GM19452 (cell line): ENCODE measurements around the gene SNX8.

Source experiments
- ATAC-seq: cut with Tn5 transposase; IDR thresholded peaks from one replicate; pipeline ENCODE4 v1.9.1; 2021; ENCODE audit not compliant: unreplicated experiment

SNX8 gene

GRCh38 chr7:2266911-2267310 lies 47.3 kb downstream of the SNX8 start:
- no peak for ATAC-seq

GRCh38 chr7:2264158-2264557 lies 50.1 kb downstream of the SNX8 start:
- no peak for ATAC-seq

- ATAC-seq = no peak
Observed at GRCh38 chr7:2263176-2263575, 51.1 kb downstream of the SNX8 start.

DNA sequence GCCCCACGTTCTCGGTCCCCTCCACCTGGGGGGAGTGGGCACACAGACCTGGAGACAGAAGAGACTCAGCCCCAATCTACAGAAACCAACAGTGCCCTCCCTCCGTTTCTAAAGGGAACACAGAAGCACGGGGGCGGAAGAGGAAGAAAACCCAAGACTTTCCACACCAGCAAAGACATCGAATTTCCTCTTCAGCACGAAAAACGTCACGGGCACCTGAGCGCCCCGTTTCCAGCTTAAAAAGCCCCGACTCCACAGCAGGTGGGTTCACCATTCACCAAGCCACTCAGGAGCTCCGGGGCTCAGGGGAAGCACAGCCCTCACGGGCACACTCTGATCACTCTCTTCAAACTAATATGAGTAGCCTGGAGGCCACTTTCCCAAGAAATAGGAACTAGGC lies 52.6 kb downstream of the SNX8 start:
- no peak for ATAC-seq

GRCh38 chr7:2260820-2261219 lies 53.4 kb downstream of the SNX8 start:
- ATAC-seq = no peak

DNA sequence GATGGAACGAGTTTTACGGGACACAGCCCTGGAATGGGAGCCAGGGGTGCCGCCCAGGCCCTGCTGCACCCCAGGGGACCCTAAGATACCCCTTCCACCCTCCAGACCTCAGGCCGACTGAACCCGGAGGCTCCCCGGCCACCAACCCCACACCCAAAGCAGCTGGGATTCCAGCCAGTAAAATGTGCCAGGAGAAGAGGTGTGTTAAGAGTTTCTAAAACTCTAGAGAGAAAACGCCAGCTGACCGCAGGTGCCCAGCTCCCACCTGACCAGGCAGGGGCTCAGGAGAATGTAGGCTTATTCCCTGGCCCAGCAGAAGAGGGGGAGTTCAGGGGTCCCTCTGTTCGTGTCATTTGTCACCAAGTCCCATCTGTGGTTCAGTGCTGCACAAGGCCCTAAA lies 54.8 kb downstream of the SNX8 start:
- no peak for ATAC-seq

- ATAC-seq = peak; percentile 73
Observed at GRCh38 chr7:2258661-2259365, 55.4 kb downstream of the SNX8 start.

DNA sequence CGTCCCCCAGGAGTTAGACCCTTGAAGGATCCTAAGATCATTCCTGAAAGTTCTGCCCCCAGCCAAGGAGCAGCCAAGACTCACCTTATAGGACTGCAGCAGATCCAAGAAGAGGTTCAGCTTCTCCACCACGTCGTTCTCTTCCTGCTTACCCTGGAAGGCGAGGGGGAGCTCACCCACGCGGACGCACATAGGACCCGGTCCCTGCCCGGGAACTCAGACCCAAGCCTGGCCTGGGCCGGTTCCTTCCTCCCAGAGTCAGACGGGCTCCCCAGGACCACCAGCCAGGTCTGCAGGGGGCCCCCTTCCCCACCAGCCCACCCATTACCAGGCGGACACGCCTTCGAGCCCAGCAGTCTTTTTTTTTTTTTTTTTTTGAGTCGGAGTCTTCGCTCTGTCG lies 56.6 kb downstream of the SNX8 start:
- ATAC-seq = no peak

GRCh38 chr7:2257046-2257551 lies 57.1 kb downstream of the SNX8 start:
- no peak for ATAC-seq

DNA sequence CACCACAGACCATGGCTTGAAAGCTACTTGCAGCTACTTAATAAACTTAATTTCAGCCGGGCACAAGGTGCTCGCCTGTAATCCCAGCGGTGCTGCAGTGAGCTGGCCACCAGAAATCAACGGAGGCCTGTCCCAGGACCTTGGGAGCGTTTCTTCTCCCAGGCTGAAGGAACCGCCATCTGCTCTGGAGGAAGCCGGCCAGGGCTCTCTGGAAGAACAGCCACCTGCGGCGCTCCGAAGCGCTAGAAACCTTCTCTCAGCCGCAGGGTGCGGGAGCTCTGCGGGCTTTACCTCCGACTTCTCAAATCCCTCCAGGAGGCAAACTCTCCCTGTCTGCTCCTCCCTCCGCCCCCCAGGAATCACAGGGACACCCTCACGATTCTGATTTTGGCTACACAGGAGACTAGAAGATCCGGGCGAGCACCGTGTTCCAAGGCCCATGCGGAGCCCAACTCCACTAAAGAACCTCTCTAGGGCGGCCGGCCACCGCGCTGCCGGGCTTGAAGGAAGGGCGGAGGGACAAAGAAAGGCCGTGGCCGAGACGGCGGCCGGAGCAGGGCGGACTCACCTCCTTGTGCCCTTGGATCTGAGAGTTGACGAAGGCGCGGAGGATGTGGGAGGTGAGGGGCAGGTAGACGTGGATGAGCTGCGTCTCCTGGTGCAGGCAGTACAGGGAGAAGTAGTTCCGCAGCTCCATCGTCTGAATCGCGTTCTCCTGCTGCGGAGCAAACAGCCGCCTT lies 57.8 kb downstream of the SNX8 start:
- no peak for ATAC-seq

DNA sequence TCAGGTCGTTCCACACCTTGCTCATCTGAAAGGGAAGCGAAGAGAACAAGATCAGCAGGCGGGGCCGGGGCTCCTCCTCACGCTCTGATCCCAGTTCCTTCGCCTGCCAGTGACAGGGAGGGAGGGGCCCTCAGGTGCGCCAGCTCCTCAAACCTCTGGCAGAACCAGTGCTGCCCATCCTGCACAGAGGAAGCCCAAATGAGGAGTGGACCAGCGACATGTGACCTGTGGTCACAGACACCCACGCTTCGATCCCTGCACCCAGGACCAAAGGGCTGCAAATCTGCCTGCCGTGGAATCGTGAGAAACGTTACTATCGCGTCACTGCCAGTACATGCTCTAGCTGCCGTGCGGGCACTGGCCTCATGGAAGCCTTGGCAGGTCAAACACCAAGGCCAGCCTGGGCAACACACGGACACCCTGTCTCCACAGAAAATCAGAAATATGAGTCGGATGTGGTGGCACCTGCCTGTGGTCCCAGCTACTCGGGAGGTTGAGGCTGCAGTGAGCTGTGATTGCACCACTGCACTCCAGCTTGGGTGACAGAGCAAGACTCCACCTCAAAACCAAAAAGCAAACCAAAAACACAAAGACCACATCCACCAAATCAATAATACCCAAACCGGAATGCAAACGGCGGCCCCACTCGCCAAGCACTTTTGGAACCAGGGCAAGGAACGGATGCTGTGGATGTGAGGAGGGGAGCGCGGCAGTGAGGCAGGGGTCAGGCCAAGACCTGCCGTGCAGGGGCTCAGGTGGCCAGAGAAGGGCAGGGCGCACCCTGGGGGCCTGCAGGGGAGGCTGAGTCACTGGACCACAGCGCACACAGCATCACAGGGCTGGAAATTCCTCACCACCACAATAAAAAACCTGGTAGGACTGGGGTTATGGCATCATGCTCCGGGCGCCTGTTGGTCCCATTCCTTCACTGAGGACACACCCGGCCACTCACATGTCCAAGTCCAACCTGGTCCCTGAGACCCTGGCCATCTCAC lies 58.8 kb downstream of the SNX8 start:
- ATAC-seq = no peak

DNA sequence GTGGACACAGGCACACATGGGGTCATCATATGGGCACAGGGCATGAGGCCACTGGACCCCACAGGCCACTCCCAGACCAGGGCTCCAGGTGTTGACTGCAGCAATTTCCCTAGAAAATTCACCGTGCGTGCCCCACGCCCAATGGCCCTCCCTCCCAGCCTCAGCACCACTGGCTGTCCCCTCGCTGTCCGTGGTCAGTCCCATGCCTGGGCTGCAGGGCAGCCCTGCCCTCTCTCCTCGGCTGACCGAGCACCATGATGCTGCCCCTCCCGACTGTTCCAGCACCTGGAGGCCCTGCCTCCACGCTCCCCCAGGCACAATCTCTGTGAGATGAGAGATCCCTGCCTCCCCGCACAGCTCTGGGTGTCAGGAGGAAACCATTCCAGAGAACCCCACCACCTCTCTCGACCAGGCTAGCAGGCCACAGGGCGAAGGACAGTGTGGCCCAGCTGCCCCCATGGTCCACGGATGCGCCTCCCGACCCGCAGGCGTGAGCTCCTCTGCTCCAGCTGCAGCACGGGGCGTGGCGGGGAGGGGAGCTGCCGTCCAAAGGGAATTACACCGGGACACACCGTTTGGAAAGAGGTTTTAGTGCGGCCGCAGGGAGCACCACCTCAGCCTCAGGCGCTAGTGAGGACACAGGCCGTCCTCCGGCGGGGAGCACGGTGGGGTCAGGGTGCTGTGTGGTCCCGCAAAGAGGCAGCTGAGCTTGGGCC lies 59.7 kb downstream of the SNX8 start:
- ATAC-seq = no peak

DNA sequence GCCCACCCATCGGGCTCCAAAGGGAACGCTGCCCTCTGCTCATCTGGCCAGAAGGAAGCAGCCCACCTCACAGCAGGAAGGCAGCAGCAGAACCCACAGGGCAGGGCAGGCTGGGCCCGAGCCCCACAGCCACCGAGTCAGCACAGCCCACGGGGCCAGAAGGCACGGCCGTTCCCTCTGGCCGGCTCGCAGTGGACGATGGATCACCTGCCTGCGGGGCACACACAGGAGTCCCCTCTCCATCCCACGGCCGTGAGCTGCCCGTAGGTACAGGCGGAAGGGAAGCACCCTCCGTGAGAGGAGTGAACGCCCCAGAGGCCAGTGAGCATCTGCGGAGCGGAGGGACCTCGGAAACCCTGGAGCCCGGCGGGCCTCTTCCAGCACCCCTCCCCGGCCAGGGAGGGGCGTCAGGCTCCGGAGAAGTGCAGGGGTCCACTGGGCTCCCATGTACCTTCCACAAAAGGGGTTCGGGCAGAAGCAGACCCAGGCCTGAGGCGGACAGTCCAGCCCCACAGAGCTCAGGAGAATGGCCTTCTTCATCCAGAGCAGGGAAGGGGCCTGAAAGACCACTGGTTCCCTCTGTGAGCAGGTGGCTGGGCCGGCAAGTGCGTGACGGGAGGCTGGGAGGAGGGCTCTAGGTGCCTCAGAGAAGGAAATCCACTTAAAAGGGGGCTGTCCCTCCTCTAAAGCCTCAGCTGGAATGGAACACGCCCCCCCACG lies 60.6 kb downstream of the SNX8 start:
- ATAC-seq = no peak

- no peak for ATAC-seq
Observed at GRCh38 chr7:2253021-2253420, 61.2 kb downstream of the SNX8 start.

DNA sequence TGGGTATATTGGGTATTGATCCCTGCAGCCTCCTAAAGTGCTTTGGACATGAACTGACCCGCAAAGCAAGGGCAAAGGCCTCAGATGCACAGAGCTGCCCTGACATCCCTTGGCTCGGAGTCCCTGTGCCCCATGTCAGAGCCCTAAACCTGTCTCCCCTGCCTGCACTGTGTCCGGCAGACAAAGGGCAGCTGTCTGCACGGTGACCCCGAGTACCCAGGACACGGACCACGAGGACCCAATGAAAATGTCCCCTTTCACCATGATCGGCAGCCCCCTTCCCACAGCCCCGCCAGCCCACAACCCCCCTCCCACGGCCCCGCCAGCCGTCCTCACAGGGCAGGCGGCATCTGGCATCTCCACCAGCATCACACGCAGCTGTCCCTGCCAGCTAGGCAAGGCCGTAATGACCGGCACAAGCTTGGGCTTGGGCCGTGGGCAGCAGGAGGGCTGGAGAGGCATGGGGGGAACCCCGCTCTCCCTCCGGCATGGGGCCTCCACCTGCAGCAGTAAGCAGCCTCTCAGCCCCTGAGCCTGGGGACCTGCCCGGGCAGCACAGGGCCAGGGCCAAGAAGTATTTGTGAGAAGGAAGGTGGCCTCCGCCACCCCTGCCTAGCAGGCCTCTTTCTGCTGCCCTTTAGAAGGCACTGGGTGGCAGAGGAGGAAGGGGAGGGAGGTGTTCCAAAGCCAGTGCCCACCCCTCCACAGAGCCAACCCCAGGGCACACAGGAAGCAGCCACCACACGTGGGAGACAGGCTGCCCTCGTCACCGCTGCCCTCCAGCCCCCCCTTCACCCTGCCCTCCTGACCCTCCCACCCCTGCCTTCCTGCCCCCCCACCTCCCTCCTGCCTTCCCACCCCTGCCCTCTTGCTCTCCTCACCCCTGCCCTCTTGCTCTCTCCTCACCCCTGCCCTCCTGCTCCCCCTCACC lies 62.1 kb downstream of the SNX8 start:
- ATAC-seq = no peak

- no peak for ATAC-seq
Observed at GRCh38 chr7:2251381-2251780, 62.9 kb downstream of the SNX8 start.

DNA sequence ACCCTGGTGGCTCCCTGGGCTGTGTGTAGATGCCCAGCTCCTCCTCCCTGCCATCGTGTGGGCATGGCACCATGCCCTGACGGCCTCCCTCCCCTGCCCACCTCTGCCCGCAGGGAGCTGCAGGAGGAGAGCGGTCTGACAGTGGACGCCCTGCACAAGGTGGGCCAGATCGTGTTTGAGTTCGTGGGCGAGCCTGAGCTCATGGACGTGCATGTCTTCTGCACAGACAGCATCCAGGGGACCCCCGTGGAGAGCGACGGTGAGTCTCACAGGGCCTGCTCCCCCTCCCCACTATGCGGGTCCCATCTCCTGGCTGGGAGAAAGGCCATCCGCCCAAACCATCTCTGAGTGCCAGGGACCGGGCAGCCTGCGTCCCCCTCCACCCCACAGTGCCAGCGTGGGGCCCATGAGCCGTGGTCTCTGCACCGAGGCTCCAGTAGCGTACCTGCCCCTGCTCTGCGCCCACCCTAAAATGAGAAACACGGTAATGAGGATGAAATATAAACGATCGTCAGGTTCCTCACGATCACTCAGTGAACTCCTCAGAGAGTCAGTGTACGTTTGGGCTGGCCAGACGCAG lies 64.4 kb downstream of the SNX8 start:
- ATAC-seq = no peak

GRCh38 chr7:2248984-2249694 lies 65.1 kb downstream of the SNX8 start:
- ATAC-seq = no peak
